Calu3 (cell line): ENCODE results near the gene ANKRD13C. TPM values are rescaled to one million over a fixed set of nuclear protein-coding genes. Genes with fewer than 3 reads are reported as not detected.

Experiments used
- BruUV-seq: library from RNA; stranded (reverse); fragments of 400-500 nt; replicated peaks from 2 replicates; lab custom pipeline; 2021; lab: Mats Ljungman, UMichigan
- CTCF ChIA-PET: fragments of 300-600 bp; sonication (Branson Sonifier 250); formaldehyde crosslinking; loops from one replicate; lab custom pipeline; 2022; ENCODE audit warnings: antibody characterized with exemption; lab: Charles Lee
- DNase-seq: peaks from one replicate; pipeline ENCODE4 v3.0.0; 2022
- H3K27ac Mint-ChIP-seq: one replicate; pipeline ENCODE4 v1.8.0; 2022; ENCODE audit warnings: mixed read lengths; ENCODE audit not compliant: unreplicated experiment
- H3K27me3 Mint-ChIP-seq: one replicate; pipeline ENCODE4 v1.8.0; 2022; ENCODE audit warnings: mixed read lengths; ENCODE audit not compliant: unreplicated experiment
- H3K36me3 Mint-ChIP-seq: one replicate; pipeline ENCODE4 v1.8.0; 2022; ENCODE audit warnings: mild to moderate bottlenecking, moderate library complexity, mixed read lengths; ENCODE audit not compliant: insufficient read depth, unreplicated experiment
- H3K4me1 Mint-ChIP-seq: one replicate; pipeline ENCODE4 v1.8.0; 2022; ENCODE audit warnings: mild to moderate bottlenecking, low read depth, mixed read lengths; ENCODE audit not compliant: unreplicated experiment
- H3K4me3 Mint-ChIP-seq: one replicate; pipeline ENCODE4 v1.8.0; 2022; ENCODE audit warnings: mild to moderate bottlenecking, low read depth, moderate library complexity, mixed read lengths; ENCODE audit not compliant: unreplicated experiment
- H3K9me3 Mint-ChIP-seq: one replicate; pipeline ENCODE4 v1.8.0; 2022; ENCODE audit warnings: low read depth, mixed read lengths; ENCODE audit not compliant: unreplicated experiment
- CTCF ChIP-seq: fragments of 200-600 bp; IDR thresholded peaks from one replicate; pipeline ENCODE4 v1.8.0; 2022; ENCODE audit warnings: antibody characterized with exemption; ENCODE audit not compliant: unreplicated experiment
- intact Hi-C: fragments of 100-400 bp; cut with micrococcal nuclease; formaldehyde crosslinking; loops from one replicate; pipeline ENCODE4 v1.10.0; 2022; ENCODE audit not compliant: unreplicated experiment
- total RNA-seq: library from RNA; stranded (reverse); gene quantifications from 2 replicates; pipeline ENCODE4 v1.2.3, GENCODE V29; 2022

ANKRD13C gene
- total RNA-seq, 1 experiment from 2014 or later, result 25.2 TPM

- no peaks in the 10 kb centered on the region for H3K27me3 Mint-ChIP-seq
- H3K36me3 Mint-ChIP-seq, result peaks cover 7% of the 10 kb centered on the region
- no peak overlapping the region for H3K27ac Mint-ChIP-seq
- BruUV-seq, result no TSS peak
- H3K4me3 Mint-ChIP-seq, result no peak overlapping the region
- H3K9me3 Mint-ChIP-seq, result no peaks in the 10 kb centered on the region
- H3K4me1 Mint-ChIP-seq, result no peaks in the 10 kb centered on the region
- DNase-seq, result no peak
- no peak for TF ChIP-seq CTCF
- intact Hi-C loops, result no loop called here
- CTCF ChIA-PET, result no interaction called here
These were observed 97.9 kb downstream of the ANKRD13C start for GRCh38 chr1:70256664-70257063.

- Mint-ChIP-seq H3K4me3 (no peak overlapping the region), H3K36me3 (peaks cover 37% of the 10 kb centered on the region), H3K27me3 (no peaks in the 10 kb centered on the region), H3K4me1 (no peaks in the 10 kb centered on the region), H3K9me3 (no peaks in the 10 kb centered on the region), H3K27ac (peak overlapping the region; percentile 24)
- TF ChIP-seq CTCF, result no peak
- intact Hi-C loops, result loop anchor here (10.0 kb wide), 1 partner anchor 266 kb away; no protein-coding TSS in a partner anchor
- CTCF ChIA-PET, result no interaction called here
- BruUV-seq, result no TSS peak
- no peak for DNase-seq
These were observed 105.8 kb downstream of the ANKRD13C start for GRCh38 chr1:70248729-70249128.

- TF ChIP-seq CTCF, result no peak
- no TSS peak for BruUV-seq
- H3K4me3 Mint-ChIP-seq, result no peak overlapping the region
- CTCF ChIA-PET, result no interaction called here
- H3K9me3 Mint-ChIP-seq, result no peaks in the 10 kb centered on the region
- no peaks in the 10 kb centered on the region for H3K4me1 Mint-ChIP-seq
- H3K27me3 Mint-ChIP-seq, result no peaks in the 10 kb centered on the region
- no peak for DNase-seq
- H3K36me3 Mint-ChIP-seq, result peaks cover 43% of the 10 kb centered on the region
- intact Hi-C loops, result loop anchor here (10.0 kb wide), 1 partner anchor 267 kb away; no protein-coding TSS in a partner anchor
- H3K27ac Mint-ChIP-seq, result no peak overlapping the region
These were observed 106.8 kb downstream of the ANKRD13C start for GRCh38 chr1:70247768-70248167.

DNA sequence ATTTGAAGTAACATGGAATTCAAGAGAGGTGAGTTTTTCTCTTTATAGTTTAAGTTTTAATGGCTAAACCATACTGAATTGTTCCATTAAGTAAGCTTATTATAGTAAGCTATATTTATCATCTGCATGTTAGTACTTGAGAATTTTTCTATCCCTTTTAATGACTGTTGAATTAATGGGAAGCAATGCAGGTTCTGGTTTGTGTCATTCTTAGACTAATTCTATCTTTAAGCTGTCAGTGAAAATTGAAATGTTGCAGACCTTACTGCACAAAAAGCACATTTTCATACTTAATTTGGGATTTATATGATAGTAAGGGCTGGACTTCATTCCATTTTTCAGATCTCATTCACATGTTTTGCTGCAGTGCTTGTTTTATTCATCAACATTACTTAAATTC lies 107.4 kb downstream of the ANKRD13C start:
- H3K27ac Mint-ChIP-seq, result no peak overlapping the region

More for the DNA sequence above, 107.4 kb downstream of the ANKRD13C start:
- no peak overlapping the region for H3K4me3 Mint-ChIP-seq
- no peak for DNase-seq
- H3K36me3 Mint-ChIP-seq, result peaks cover 48% of the 10 kb centered on the region
- no TSS peak for BruUV-seq
- intact Hi-C loops, result loop anchor here (10.0 kb wide), 1 partner anchor 268 kb away; no protein-coding TSS in a partner anchor
- no peaks in the 10 kb centered on the region for H3K27me3 Mint-ChIP-seq
- no peak for TF ChIP-seq CTCF
- H3K4me1 Mint-ChIP-seq, result no peaks in the 10 kb centered on the region
- CTCF ChIA-PET, result no interaction called here
- H3K9me3 Mint-ChIP-seq, result no peaks in the 10 kb centered on the region
